ENCODE measurements around the gene EPB41L3.
"Not testable (repeated sequence)": the region's sequence is repeated elsewhere in the genome, so short reads cannot be mapped to it uniquely, and the experiment has no call there.

The EPB41L3 gene

DNA sequence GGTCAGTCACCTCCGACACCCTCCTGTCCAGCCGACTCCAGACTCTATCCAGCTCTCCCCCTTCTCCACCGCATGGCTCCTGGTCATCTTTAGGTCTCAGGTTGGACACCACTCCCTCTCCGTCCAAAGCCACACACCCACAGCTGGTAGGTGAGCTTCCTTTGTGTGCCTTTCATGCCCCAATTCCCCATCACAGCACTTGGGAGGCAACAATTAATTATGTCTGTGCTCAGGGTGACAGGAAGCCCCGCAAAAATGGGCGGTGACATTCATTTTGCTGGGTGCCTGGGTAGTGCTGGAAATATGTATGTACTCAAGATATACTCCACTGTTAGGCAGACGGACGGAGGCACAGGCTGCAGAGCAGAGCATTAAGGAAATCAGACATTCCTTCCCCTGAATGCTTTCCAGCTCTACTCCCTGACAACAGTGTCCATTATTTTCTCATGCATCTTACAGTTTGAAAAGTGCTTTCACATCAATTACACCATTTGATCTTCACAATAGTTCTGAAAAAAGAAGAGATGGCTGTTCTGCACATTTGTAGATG lies 13.1 kb downstream of the EPB41L3 start:
- DNase-seq: no peak

GRCh38 chr18:5529471-5529870 lies 14.3 kb downstream of the EPB41L3 start:
- no peak for DNase-seq

- DNase-seq: no peak
Measured at GRCh38 chr18:5527603-5528002, 16.2 kb downstream of the EPB41L3 start.

DNA sequence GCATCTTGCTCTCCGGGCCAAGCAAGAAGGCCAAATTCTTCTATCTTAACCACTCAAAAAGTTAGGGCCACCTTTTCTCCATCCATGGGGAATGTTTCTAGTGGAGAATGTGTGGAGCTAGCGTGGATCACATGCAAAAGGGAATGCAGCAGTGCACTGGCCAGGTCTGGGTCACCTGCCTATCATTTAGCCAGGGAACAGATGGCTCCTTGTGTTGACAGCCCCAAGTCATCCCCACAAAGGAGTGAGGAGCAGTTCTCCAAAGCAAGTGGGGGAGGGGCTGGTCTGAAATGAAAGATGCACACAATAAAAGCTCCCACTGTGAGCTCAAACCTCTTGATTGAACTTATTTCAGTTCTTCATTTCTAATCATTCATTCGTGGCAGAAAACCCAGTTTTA lies 19.1 kb downstream of the EPB41L3 start:
- no peak for DNase-seq

GRCh38 chr18:5521000-5521399 lies 22.8 kb downstream of the EPB41L3 start:
- DNase-seq: no peak

- no peak for DNase-seq
Measured at GRCh38 chr18:5520464-5520863, 23.3 kb downstream of the EPB41L3 start.

- no peak for DNase-seq
Measured at GRCh38 chr18:5519448-5520298, 24.1 kb downstream of the EPB41L3 start.

DNA sequence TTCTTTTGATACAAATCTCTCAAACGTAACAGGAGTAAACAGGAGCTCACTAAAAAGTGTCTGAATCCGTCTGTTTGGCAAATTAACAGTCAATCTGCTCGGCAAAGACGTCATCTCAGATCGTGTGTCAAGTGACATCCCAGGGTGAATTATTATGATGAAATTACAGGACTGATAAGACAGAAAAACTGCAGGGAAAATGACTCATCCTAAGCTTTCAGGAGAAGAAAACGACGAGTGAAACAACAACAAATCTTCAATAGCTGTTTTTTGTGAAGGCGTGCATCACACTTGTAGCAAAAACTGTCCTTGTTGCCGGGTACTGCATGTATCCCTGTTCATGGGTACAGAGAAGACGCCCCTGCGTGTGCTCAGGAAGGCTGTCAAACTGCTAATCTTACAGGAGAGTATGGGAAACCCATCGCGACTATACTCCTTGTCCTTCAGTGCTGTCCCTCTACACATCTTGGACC lies 24.9 kb downstream of the EPB41L3 start:
- no peak for DNase-seq

GRCh38 chr18:5518179-5518770 lies 25.5 kb downstream of the EPB41L3 start:
- DNase-seq: no peak

- no peak for DNase-seq
Measured at GRCh38 chr18:5516841-5517240, 27.0 kb downstream of the EPB41L3 start.

DNA sequence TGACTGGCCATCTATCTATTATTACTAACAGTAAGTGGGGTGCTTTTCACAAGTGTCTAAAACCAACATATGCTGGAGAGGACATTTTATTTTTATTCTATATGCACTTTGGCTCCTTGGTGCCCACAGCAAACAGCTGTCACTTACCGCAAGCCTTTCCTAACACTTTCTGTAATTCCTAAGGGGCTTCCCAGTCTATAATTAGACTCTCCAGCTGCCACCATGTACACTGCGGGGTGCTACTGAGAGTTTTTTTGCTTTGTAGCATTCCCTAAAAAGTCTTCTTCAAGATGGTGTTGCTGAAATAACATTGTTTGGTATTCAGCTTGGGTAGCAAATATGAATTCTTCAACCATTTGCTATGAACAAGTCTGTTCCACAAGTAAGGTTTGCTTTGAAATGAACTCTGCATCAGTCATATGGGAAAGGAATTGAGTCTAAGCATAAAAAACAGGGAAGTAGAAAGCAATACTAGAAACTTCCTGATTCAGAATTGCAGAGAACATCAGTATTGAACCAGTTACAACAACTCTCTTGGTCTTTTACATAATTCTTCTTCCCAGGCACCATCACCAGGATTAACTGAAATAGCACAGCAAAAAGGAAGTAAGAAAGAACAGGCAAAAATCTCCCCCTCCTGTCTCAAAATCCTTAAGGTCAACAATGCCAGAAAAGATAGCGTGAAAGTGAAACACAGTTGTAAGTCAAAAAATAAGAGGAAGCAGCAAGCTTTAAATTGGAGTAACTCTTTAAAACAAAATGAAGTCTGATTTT lies 28.6 kb downstream of the EPB41L3 start:
- DNase-seq: no peak

DNA sequence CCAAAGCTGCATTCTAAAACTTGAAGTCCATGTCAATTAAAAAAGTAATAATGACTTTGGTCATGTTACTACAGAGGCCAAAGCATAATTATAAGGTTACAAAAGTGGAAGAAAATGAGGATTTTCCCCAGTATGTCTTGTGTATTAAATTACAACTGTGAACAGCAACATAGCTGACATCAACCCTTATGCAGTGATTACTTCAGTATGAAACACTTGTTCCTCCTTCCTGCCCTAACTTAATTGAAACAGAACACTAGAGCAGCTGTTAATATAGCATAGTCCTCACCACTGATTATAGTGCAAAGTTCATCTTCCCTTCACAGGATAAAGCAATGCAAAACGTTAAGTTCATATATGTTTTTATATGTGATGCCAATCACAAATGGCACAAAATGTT lies 29.9 kb downstream of the EPB41L3 start:
- no peak for DNase-seq

DNA sequence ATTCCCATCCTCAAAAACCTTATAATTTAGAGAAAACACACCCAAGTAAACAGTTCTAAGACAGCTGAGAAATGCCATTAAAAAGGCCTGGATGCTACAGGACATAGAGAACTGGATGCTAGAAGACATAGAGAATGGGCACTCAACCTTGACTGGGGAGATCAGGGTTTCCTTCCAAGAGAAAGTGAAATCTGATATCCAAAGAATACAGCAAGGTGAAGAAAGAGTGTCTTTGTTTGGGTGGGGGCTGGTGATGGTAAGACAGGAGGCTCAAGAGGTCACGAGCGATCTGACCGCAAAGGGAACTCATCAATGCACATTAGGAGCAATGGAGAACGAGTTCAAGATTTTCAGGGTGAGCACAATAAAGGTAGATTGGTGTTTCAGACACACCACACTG lies 31.6 kb downstream of the EPB41L3 start:
- no peak for DNase-seq

- not testable (repeated sequence) for DNase-seq
Measured at GRCh38 chr18:5511541-5511940, 32.3 kb downstream of the EPB41L3 start.

GRCh38 chr18:5510135-5510846 lies 33.5 kb downstream of the EPB41L3 start:
- DNase-seq: no peak

DNA sequence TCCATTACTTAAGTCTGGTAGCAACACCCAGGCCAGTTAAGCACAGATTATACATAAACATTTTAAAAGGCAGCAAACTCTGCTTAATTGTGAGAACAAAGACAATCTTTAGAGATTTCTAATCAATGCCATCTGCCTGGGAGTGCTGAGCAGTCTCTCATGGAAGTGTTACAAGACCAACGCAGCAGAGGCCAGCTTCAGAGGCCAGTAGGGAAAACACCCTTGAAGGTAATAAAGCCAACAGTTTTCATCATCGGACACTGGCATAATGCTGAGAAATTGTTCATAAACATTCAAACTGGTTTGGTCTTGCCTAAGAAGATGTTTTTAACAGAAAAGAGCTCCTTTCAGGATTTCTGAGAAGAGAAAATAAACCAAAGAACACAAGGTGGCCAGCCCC lies 35.0 kb downstream of the EPB41L3 start:
- DNase-seq: no peak

DNA sequence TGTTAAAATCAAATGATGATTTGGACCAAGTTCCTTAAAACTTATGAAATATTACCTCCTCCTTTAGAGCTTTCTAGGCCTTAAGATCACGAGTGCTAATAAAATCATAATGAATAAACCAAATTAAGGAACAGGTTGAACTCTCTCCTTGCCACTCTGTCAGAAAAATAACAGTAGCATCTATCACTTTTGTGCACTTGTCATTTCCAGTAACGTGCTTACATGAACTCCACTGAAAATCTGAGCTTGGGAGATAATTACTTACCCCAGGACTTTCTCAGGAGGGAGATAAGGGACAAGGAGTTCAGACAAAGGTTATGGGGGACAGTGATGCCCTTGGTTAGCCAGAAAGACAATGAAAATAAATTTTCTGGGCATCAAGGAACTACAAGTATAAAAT lies 36.0 kb downstream of the EPB41L3 start:
- no peak for DNase-seq

GRCh38 chr18:5506174-5506573 lies 37.6 kb downstream of the EPB41L3 start:
- DNase-seq: no peak

GRCh38 chr18:5503740-5504139 lies 40.1 kb downstream of the EPB41L3 start:
- DNase-seq: no peak

DNA sequence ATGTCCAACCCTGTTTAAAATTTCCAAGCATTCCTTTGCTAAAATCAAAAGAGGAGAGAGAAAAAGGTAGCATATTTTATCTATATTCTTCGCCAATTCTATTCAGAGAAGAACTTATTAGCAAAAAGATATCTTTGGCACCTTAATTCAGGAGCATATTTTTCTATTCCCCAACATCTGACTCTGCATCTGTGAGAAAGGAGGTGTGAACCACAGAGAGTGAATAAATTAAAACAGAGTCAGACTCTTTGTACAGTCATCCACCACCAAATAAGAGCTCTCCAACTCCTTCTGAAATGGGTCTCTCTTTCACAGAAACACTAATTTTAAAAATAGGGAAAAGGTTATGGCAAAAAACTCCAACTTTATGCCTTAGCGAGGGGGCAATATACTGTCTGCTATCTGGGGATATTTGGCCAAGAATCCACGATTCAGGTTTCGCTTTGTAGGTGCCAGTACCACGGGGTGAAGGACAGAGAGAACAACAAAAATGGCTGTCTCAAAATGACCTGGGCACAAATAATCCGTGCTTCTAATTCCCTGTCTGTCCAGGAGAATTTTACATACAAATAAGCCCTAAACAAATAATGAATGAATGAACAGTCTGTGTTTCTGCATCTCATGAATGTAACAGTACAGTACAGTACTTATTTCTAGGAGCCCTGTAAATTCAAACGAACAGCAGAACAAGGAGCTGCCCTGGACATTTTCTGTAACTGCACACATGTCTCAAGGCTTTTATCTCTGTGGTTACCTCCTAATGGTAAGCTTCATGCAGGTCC lies 43.4 kb downstream of the EPB41L3 start:
- no peak for DNase-seq

- no peak for DNase-seq
Measured at GRCh38 chr18:5498452-5498851, 45.3 kb downstream of the EPB41L3 start.

DNA sequence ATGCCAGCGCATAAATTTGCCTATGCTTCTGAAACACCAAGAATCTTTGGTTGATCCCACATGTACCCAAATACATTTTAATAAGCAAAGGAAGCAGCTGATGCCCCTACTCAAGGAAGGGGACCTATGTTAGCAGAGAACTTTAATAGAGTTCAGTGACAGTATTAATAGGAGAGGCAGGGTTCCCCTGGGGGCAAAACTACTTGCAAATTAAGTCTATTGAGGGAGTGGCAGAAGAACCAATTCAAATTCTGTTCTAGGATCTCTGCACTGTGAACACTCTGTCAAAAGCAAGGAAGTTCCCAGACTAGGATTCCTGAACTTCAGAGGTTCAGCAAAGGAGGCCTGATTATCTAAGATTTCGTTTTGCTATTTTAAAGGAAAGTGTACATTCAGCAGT lies 47.5 kb downstream of the EPB41L3 start:
- DNase-seq: no peak
